HAP-1 (cell line): ENCODE results near the gene TAS1R2.

Experiments
- DNase-seq, 2 experiments: peaks; one replicate each; pipeline ENCODE4 v3.0.0-alpha.2; 2016 to 2020; ENCODE audit warnings: low spot score in 2 of 2
- H3K27me3 ChIP-seq: fragments of 250-450 bp; sonication (Bioruptor Pico); 2 replicates; pipeline ENCODE4 v1.5.1; 2020; ENCODE audit warnings: low read depth, mild to moderate bottlenecking, moderate library complexity
- H3K36me3 ChIP-seq: fragments of 250-450 bp; sonication (Bioruptor Pico); replicated peaks from 2 replicates; pipeline ENCODE4 v1.5.1; 2020; ENCODE audit warnings: mild to moderate bottlenecking
- H3K4me1 ChIP-seq: fragments of 250-450 bp; sonication (Bioruptor Pico); 2 replicates; pipeline ENCODE4 v1.5.1; 2020; ENCODE audit warnings: mild to moderate bottlenecking
- H3K4me3 ChIP-seq: fragments of 250-450 bp; sonication (Bioruptor Pico); 2 replicates; pipeline ENCODE4 v1.5.1; 2020; ENCODE audit warnings: mild to moderate bottlenecking, moderate library complexity
- H3K9me3 ChIP-seq: fragments of 250-450 bp; sonication (Bioruptor Pico); 2 replicates; pipeline ENCODE4 v1.5.1; 2020; ENCODE audit warnings: mild to moderate bottlenecking, moderate library complexity
- in situ Hi-C: fragments of 300-500 bp; cut with MboI; formaldehyde crosslinking; loops from 3 replicates; pipeline ENCODE4 v1.14.3; 2020; ENCODE audit warnings: low sequenced_read_pairs, inconsistent platforms, mixed read lengths

The TAS1R2 gene

DNA sequence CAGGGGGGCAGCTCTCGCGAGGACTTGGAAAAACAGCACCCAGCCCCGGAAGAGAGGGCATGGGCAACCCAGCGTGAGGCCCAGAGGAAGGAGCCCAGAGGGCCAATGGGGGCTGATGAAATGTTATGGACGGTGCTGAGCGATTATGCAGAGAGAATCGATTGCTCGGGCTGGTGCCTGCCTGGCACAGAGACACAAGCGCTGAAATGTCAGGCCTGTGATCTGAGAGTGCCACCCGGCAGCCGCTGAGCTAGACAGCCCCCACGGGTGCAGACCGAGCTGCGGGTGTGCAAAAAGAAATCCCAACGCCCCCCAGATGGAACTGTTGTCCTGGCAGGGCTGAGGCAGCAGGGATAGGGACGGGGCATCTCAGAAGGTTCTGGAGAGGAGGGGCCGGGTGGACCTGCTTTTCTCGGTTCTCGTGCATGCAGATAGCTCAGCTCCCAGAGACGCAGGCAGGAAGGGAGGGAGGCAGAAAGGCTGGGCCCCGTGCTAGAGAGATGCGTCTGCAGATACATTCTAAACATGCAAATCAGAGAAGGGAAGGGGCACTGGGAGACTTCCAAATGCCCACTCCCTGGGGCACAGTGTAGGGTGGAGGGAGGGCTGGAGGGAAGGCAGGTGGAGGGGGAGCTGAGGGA lies 41.5 kb downstream of the TAS1R2 start:
- in situ Hi-C loops: no loop called here
- peaks cover 22% of the 10 kb centered on the region for H3K27me3 ChIP-seq

DNA sequence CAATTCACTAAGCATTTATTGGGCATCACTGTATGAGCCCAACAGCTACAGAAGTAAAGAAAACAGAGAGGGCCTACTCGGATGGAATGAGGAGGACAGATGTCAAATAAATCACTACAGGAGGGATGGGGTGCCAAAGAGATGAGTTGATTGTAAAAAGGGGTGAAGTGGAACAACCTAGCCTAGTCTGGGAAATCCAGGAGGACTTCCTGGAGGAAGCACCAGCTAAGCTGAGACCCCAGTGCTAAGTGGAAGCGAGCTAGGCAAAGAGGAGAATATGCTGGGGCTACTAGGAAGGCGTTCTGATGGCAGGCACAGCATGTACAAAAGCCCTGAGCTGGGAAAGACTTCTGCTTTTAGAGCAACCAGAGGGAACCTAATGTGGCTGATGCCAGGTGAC lies 42.1 kb downstream of the TAS1R2 start:
- Histone ChIP-seq H3K4me3 (no peak overlapping the region), H3K9me3 (no peaks in the 10 kb centered on the region), H3K4me1 (no peaks in the 10 kb centered on the region), H3K27me3 (peaks cover 22% of the 10 kb centered on the region), H3K36me3 (no peaks in the 10 kb centered on the region)
- in situ Hi-C loops: no loop called here
- DNase-seq: no peak

More for the DNA sequence above, 41.5 kb downstream of the TAS1R2 start:
- no peak for DNase-seq
- Histone ChIP-seq H3K36me3 (no peaks in the 10 kb centered on the region), H3K9me3 (no peaks in the 10 kb centered on the region), H3K4me3 (no peak overlapping the region), H3K4me1 (no peaks in the 10 kb centered on the region)

DNA sequence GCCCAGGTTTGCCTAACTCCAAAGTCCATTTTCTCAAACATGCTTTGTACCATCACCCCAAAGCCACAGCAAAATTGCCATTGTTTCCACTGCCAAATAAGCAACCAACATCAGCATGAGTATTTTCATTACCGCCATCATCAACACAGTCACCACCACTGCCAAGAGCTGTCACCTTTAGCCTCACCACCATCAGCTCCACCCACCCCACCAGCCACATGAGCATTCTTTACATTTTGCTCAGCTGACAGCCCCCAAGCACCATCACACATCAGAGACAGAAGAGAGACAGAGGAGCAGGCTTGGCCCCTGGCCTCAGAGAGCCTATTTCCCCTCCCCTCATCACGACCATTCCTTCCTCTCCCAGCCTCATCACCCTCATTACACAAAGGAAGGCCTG lies 42.7 kb downstream of the TAS1R2 start:
- no peak for DNase-seq
- H3K4me1 ChIP-seq: no peaks in the 10 kb centered on the region
- in situ Hi-C loops: no loop called here
- no peaks in the 10 kb centered on the region for H3K9me3 ChIP-seq
- H3K4me3 ChIP-seq: no peak overlapping the region
- peaks cover 22% of the 10 kb centered on the region for H3K27me3 ChIP-seq
- no peaks in the 10 kb centered on the region for H3K36me3 ChIP-seq

DNA sequence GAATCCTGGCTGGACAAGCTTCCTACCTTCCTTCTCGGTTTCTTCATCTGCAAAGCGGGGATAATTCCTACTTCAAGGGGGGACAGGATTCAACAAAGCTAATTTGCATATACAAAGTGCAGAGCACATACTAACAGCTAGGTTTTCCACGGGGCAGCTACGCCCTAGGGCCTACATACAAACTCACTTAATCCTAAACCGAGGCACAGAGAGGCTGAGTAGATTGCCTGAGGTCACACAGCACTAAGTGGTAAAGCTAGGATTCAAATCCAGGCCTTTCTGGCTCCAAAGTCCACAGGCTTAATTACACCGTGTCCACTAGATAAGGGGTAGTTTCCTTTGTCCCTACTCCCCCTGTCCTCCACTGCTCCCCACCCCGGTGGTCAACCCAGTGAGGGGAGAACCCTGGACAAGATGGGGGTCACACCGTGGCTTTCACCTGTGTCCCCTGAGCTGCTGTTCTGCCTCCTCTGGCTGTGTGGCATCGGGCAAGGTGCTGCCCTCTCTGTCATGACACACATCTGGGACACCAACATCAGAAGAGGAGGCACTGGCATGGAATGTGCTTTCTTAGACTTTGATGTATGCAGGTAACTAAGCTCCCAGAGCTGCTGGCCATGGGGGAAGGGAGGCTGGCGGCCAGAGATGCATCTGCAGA lies 44.5 kb downstream of the TAS1R2 start:
- Histone ChIP-seq H3K36me3 (no peaks in the 10 kb centered on the region), H3K4me3 (no peak overlapping the region), H3K27me3 (peaks cover 22% of the 10 kb centered on the region), H3K4me1 (no peaks in the 10 kb centered on the region), H3K9me3 (no peaks in the 10 kb centered on the region)
- in situ Hi-C loops: no loop called here
- DNase-seq: no peak

DNA sequence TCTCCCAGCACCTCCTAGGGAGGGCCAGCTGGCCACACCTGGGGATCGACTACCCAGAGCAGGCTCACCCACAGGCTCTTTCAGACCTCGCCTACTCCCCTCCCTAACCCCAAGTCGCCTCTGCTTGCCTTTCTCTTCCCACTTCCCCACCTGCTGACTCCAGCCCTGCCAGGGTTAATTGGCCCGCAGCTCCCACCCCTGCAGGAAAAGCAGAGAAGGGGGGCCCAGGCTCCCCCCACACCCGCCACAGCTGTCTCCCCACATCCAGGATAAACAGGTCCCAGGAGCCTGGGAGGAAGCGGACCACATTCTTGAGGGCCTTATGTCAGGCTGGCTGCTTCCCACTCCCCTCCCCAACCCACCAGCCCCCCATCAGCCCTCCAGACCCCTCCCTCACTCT lies 45.0 kb downstream of the TAS1R2 start:
- Histone ChIP-seq H3K4me1 (no peaks in the 10 kb centered on the region), H3K27me3 (peaks cover 17% of the 10 kb centered on the region), H3K36me3 (no peaks in the 10 kb centered on the region), H3K4me3 (no peak overlapping the region), H3K9me3 (no peaks in the 10 kb centered on the region)
- no peak for DNase-seq
- in situ Hi-C loops: no loop called here

- Histone ChIP-seq H3K36me3 (no peaks in the 10 kb centered on the region), H3K27me3 (peaks cover 2% of the 10 kb centered on the region; the same call in 1 of the 2 replicates), H3K4me1 (no peaks in the 10 kb centered on the region), H3K4me3 (no peak overlapping the region), H3K9me3 (no peaks in the 10 kb centered on the region)
- in situ Hi-C loops: no loop called here
- no peak for DNase-seq
Measured at GRCh38 chr1:18812453-18812939, 47.0 kb downstream of the TAS1R2 start.

DNA sequence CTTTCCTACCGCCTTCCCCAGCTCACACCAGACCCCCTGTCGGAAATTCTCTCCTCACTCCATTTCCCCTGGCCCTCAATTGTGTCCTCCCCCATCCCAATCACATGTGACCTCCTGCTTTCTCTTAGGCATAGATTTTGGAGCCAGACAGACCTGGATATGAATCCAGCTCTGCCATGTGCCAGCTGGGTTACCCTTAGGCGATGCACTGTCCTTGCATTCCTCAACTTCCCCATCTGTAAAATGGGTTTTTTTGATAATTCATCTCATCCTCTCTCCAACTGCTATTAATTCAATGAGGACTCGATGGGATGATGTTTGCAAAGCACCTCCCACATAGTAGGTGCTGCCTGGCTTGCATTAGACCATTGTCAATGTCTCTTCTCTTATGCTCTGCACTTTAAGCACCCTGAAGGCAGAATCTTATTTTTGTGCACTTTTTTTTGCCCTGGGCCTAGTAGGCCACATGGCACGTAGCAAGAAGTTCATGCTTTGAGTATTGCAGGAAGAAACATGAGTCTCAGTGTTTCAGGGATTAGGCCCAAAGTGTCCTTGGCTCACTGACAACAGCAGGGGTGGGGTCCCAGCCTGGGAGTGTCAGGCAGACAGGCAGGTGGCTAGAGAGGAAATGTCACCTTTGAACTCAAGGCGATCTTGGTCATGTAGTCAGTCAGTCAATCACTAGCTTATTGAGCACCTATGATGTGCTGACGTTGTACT lies 47.6 kb downstream of the TAS1R2 start:
- no peaks in the 10 kb centered on the region for H3K4me1 ChIP-seq
- no peak overlapping the region for H3K4me3 ChIP-seq
- DNase-seq: no peak
- H3K36me3 ChIP-seq: no peaks in the 10 kb centered on the region
- in situ Hi-C loops: no loop called here
- no peaks in the 10 kb centered on the region for H3K9me3 ChIP-seq
- H3K27me3 ChIP-seq: no peaks in the 10 kb centered on the region

GRCh38 chr1:18809953-18810899 lies 49.2 kb downstream of the TAS1R2 start:
- in situ Hi-C loops: no loop called here
- Histone ChIP-seq H3K36me3 (no peaks in the 10 kb centered on the region), H3K27me3 (no peaks in the 10 kb centered on the region), H3K9me3 (no peaks in the 10 kb centered on the region), H3K4me3 (no peak overlapping the region), H3K4me1 (no peaks in the 10 kb centered on the region)
- DNase-seq: no peak

- H3K4me1 ChIP-seq: no peaks in the 10 kb centered on the region
- no peaks in the 10 kb centered on the region for H3K36me3 ChIP-seq
- H3K9me3 ChIP-seq: no peaks in the 10 kb centered on the region
- no peak overlapping the region for H3K4me3 ChIP-seq
- DNase-seq: no peak
- no peaks in the 10 kb centered on the region; the same call in 1 of the 2 replicates for H3K27me3 ChIP-seq
- in situ Hi-C loops: no loop called here
Measured at GRCh38 chr1:18808550-18808949, 50.9 kb downstream of the TAS1R2 start.

- Histone ChIP-seq H3K9me3 (no peaks in the 10 kb centered on the region), H3K27me3 (no peaks in the 10 kb centered on the region; the same call in 1 of the 2 replicates), H3K36me3 (no peaks in the 10 kb centered on the region), H3K4me1 (no peaks in the 10 kb centered on the region), H3K4me3 (no peak overlapping the region)
- in situ Hi-C loops: no loop called here
- no peak for DNase-seq
Measured at GRCh38 chr1:18807334-18808063, 52.0 kb downstream of the TAS1R2 start.

- Histone ChIP-seq H3K27me3 (no peaks in the 10 kb centered on the region; the same call in 1 of the 2 replicates), H3K9me3 (no peaks in the 10 kb centered on the region), H3K4me1 (no peaks in the 10 kb centered on the region), H3K4me3 (no peak overlapping the region), H3K36me3 (no peaks in the 10 kb centered on the region)
- in situ Hi-C loops: no loop called here
- DNase-seq: no peak
Measured at GRCh38 chr1:18805925-18806849, 53.3 kb downstream of the TAS1R2 start.
